SK-N-DZ (cell line): ENCODE results near the gene MAN1C1.

Source experiments
- DNase-seq: peaks from one replicate; pipeline ENCODE4 v3.0.0-alpha.2; 2015; ENCODE audit warnings: low spot score

MAN1C1 gene

GRCh38 chr1:25815208-25816111 is 198.9 kb downstream of the MAN1C1 start:
- DNase-seq = no peak

GRCh38 chr1:25816112-25816718 is 199.6 kb downstream of the MAN1C1 start:
- no peak for DNase-seq

GRCh38 chr1:25817840-25818501 is 201.4 kb downstream of the MAN1C1 start:
- peak; percentile 92 for DNase-seq

- no peak for DNase-seq
These were observed 202.0 kb downstream of the MAN1C1 start for GRCh38 chr1:25818569-25818968.

GRCh38 chr1:25819491-25820246 is 203.1 kb downstream of the MAN1C1 start, which contains the start of gene MTFR1L:
TSS of gene MTFR1L (plus strand) at chr1:25819954. CDS start at chr1:25823105, 3,151 bp downstream.
- DNase-seq = peak; percentile 77

GRCh38 chr1:25820247-25821111 is 203.9 kb downstream of the MAN1C1 start:
- peak; percentile 61 for DNase-seq

- DNase-seq = no peak
These were observed 204.5 kb downstream of the MAN1C1 start for GRCh38 chr1:25821112-25821476.

GRCh38 chr1:25821630-25822091 is 205.1 kb downstream of the MAN1C1 start:
- no peak for DNase-seq

GRCh38 chr1:25825605-25826004 is 209.0 kb downstream of the MAN1C1 start:
- no peak for DNase-seq

GRCh38 chr1:25826571-25826970 is 210.0 kb downstream of the MAN1C1 start:
- no peak for DNase-seq

- no peak for DNase-seq
These were observed 211.9 kb downstream of the MAN1C1 start for GRCh38 chr1:25828491-25828890.

- DNase-seq = no peak
These were observed 212.5 kb downstream of the MAN1C1 start for GRCh38 chr1:25829046-25829445.

- no peak for DNase-seq
These were observed 215.1 kb downstream of the MAN1C1 start for GRCh38 chr1:25831569-25832196.

- DNase-seq = no peak
These were observed 215.9 kb downstream of the MAN1C1 start for GRCh38 chr1:25832336-25833037.

- DNase-seq = no peak
These were observed 216.6 kb downstream of the MAN1C1 start for GRCh38 chr1:25833158-25833557.
